Fibroblast of mammary gland (primary cell): Measurements from ENCODE around the gene PDLIM3.

ENCODE experiments used
- DNase-seq: peaks from one replicate; pipeline ENCODE4 v3.0.0-alpha.2; 2010; ENCODE audit warnings: low read depth
- H3K4me3 ChIP-seq: 2 replicates; pipeline ENCODE4 v1.5.1; 2011; ENCODE audit warnings: low read depth, mild to moderate bottlenecking, low read length, moderate library complexity; ENCODE audit not compliant: control insufficient read depth
- CTCF ChIP-seq: conservative IDR thresholded peaks from 2 replicates; pipeline ENCODE4 v1.5.1; 2011; ENCODE audit warnings: low read depth, low read length, inconsistent platforms; ENCODE audit not compliant: control insufficient read depth, insufficient read depth

The PDLIM3 gene

GRCh38 chr4:185541251-185541727 is 6.0 kb upstream of the PDLIM3 start:
- no peak overlapping the region for H3K4me3 ChIP-seq
- TF ChIP-seq CTCF: no peak

GRCh38 chr4:185540487-185541120 is 5.3 kb upstream of the PDLIM3 start:
- no peak overlapping the region for H3K4me3 ChIP-seq
- TF ChIP-seq CTCF: no peak
- DNase-seq: no peak

More at GRCh38 chr4:185541251-185541727, 6.0 kb upstream of the PDLIM3 start:
- DNase-seq: no peak

- DNase-seq: no peak
- TF ChIP-seq CTCF: no peak
These were observed 4.7 kb upstream of the PDLIM3 start for GRCh38 chr4:185540040-185540439.

GRCh38 chr4:185538806-185539205 is 3.5 kb upstream of the PDLIM3 start:
- H3K4me3 ChIP-seq: no peak overlapping the region
- no peak for DNase-seq
- no peak for TF ChIP-seq CTCF

More at GRCh38 chr4:185540040-185540439, 4.7 kb upstream of the PDLIM3 start:
- H3K4me3 ChIP-seq: no peak overlapping the region

GRCh38 chr4:185536411-185536709 is 1.1 kb upstream of the PDLIM3 start:
- no peak overlapping the region for H3K4me3 ChIP-seq
- no peak for TF ChIP-seq CTCF
- DNase-seq: peak; percentile 18

- no peak for DNase-seq
These were observed 504 bp upstream of the PDLIM3 start for GRCh38 chr4:185535612-185536410.

More at GRCh38 chr4:185535612-185536410, 504 bp upstream of the PDLIM3 start:
- H3K4me3 ChIP-seq: peak overlapping the region; percentile 53
- TF ChIP-seq CTCF: no peak
